ENCODE data around the gene GPR160.
A peak's percentile ranks its signal among the peaks of the same experiment; 100 is the strongest.

Gene GPR160

DNA sequence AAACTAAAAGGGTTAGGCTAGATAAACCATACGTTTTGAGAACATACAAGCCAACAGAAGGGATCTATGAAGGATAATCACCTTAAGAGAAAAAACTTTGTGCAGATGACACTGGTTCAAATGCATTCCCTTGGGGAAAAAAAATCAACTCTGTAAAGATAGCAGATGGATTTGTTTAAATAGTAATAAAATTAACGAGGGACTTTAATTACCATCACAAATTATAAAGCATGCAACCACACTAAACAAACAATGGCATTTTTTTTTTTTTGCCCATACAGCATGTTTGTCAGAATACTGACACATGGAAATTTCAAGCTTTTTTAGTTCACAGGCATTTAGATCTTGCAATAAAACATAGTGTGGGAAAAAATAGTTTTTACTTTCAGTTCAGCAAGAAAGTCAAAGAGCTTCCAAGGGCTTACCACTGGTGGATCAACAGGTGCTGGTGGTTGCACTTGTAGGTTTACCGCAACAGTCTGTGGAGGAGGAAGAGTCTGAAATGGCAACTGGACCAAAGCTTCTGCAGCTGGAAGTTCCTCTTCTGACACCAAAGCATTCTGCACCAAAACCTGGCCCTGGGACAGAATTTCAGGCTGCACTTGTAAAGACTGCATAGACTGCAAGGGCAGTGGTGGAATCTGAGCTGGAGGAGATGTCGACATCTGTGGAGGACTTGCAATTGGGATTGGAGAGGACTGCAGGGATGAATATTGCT is 90.6 kb downstream of the GPR160 start:
- no peak for DNase-seq

DNA sequence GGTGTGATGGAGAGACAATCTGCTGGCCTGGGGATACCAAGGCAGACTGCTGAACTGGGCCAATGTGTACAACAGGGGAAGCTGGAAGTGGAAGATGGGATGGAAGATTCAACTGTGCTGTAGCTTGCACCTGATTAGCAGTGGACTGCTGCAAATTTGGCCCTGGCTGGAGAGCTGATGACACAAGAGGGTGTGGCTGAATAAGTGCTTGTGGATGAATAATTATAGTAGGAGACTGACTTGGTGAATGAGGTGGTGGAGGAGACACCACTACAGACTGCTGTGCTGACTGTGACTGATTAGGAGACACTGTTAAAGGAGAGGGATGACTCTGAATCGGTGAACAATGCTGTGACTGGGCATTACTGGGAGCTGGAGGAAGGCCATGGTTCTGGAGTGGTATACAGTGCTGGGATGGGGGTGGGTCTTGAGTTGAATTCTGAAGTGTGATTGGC is 91.2 kb downstream of the GPR160 start:
- no peak for DNase-seq

DNA sequence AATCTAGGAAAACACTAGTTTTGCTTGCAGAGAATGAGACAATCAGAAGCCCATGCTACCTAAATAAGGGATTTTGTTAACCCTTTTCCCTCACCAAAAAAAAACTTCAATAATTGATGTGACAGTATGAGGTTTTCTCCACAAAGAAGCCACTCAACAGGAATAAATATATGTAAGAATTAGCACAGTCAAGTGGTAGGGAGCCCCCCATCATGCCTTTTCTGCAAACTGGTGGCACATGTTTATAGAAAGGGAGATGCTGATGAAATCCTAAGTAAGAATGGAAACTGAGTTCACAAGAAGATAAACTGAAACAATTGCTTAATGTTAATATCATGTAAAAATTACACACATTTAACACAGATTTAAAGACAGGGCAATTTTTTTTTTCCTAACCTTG is 92.7 kb downstream of the GPR160 start:
- DNase-seq, result no peak

DNA sequence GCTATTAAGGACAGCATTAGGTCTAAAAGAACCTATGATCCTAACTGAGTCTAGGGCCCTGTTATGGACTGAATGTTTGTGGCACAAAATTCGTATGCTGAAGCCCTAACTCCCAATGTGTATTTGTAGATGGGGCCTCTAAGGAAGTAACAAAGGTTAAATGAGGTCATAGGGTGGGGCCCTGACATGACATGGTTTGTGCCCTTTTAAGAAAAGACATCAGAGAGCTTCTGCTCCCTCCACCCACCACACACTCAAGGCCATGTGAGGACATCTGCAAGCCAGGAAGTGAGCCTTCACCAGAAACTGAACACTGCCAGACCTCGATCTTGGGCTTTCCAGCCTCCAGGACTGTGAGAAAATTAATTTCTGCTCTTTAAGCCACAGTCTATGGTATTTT is 94.5 kb downstream of the GPR160 start:
- peak; percentile 4 for DNase-seq
